Osteoblast (primary cell): ENCODE results near the gene SOX6. TPM values are rescaled to one million over a fixed set of nuclear protein-coding genes. Genes with fewer than 3 reads are reported as not detected.

Experiments
- DNase-seq: peaks from one replicate; pipeline ENCODE4 v3.0.0; 2011; ENCODE audit warnings: low spot score, mixed read lengths; ENCODE audit not compliant: insufficient read length; ENCODE audit errors: missing footprints
- H2AFZ ChIP-seq: 2 replicates; pipeline ENCODE4 v1.6.0; 2011; ENCODE audit warnings: mild to moderate bottlenecking, low read length
- H3K27ac ChIP-seq: 2 replicates; pipeline ENCODE4 v1.5.1; 2011; ENCODE audit warnings: mild to moderate bottlenecking, low read depth, low read length, moderate library complexity
- H3K27me3 ChIP-seq: 2 replicates; pipeline ENCODE4 v1.6.0; 2012; ENCODE audit warnings: mild to moderate bottlenecking, control low read depth, inconsistent platforms, low read length, moderate library complexity; ENCODE audit not compliant: insufficient read depth
- H3K36me3 ChIP-seq: 2 replicates; pipeline ENCODE4 v1.5.1; 2011; ENCODE audit warnings: mild to moderate bottlenecking, low read length, control low read depth, moderate library complexity; ENCODE audit not compliant: insufficient read depth
- H3K4me1 ChIP-seq: 2 replicates; pipeline ENCODE4 v1.5.1; 2011; ENCODE audit warnings: mild to moderate bottlenecking, low read length, control low read depth, moderate library complexity; ENCODE audit not compliant: insufficient read depth
- H3K4me2 ChIP-seq: 2 replicates; pipeline ENCODE4 v1.6.0; 2011; ENCODE audit warnings: mild to moderate bottlenecking, low read length; ENCODE audit not compliant: insufficient read depth
- H3K4me3 ChIP-seq: fragments of 200-600 bp; sonication (generic); 3 replicates; pipeline ENCODE4 v1.5.1; 2012; ENCODE audit warnings: mild to moderate bottlenecking, low read length, inconsistent platforms; ENCODE audit not compliant: insufficient read depth
- H3K79me2 ChIP-seq: 2 replicates; pipeline ENCODE4 v1.6.0; 2012; ENCODE audit warnings: mild to moderate bottlenecking, low read length, control low read depth, inconsistent platforms; ENCODE audit not compliant: insufficient read depth
- H3K9me3 ChIP-seq: 2 replicates; pipeline ENCODE4 v1.5.1; 2011; ENCODE audit warnings: low read depth, low read length, control low read depth
- H4K20me1 ChIP-seq: 2 replicates; pipeline ENCODE4 v1.6.0; 2012; ENCODE audit warnings: mild to moderate bottlenecking, low read length, control low read depth; ENCODE audit not compliant: insufficient read depth
- total RNA-seq: library from RNA; depleted of rRNA; stranded (reverse); fragments of >200 nt; gene quantifications from 2 replicates; pipeline ENCODE4 v1.2.3, GENCODE V29; 2012
- TF ChIP-seq, protein P1 (sequence below): IDR thresholded peaks from 2 replicates; pipeline ENCODE4 v1.5.1; 2011; ENCODE audit warnings: mild to moderate bottlenecking, low read depth, low read length, moderate library complexity; ENCODE audit errors: extremely low read depth

The SOX6 gene
- total RNA-seq, 1 donor = 3.3 TPM

DNA sequence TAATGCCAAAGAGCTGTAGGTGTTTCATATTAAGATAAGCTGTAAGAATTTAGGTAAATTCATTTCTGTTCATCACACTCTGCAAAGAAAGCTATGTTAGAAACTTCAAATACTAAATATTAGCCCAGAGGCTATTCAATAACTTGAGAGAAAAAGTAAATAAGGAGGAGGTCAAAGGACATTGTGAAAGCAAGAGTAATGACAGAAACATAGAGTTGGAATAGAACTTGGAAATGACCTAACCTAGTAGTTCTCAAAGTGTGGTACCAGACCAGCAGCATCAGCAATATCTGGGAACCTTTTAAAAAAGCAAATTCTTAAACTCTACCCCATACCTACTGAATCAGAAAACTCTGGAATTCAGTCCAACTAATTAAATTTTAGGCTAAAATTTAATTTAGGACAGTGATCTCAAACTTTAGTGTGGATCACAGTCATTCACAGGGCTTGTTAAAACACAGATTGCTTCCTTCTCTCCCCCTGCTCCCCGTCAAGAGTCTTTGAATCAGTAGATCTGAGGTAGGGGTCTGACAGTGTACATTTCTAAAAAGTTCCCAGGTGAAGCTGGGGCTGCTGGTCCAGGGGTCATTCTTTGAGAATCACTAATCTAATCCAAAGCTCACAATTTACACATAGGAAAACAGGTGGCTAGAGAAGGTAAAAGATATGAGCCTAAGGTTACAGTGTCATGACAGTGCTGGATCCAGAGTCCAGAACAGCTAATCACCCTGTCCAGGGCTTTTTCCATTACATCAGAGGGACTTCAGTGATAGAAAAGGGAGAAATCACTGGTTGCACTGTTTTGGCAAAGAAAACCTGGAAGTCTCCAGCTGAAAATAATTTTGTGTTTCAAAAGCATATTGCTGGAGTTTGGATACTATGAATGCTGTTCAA, 241.1 kb downstream of the SOX6 start:
- no peaks in the 10 kb centered on the region for H4K20me1 ChIP-seq
- no peaks in the 10 kb centered on the region for H3K27me3 ChIP-seq
- H3K36me3 ChIP-seq = no peaks in the 10 kb centered on the region
- H3K79me2 ChIP-seq = no peaks in the 10 kb centered on the region
- TF ChIP-seq, protein P1, sequence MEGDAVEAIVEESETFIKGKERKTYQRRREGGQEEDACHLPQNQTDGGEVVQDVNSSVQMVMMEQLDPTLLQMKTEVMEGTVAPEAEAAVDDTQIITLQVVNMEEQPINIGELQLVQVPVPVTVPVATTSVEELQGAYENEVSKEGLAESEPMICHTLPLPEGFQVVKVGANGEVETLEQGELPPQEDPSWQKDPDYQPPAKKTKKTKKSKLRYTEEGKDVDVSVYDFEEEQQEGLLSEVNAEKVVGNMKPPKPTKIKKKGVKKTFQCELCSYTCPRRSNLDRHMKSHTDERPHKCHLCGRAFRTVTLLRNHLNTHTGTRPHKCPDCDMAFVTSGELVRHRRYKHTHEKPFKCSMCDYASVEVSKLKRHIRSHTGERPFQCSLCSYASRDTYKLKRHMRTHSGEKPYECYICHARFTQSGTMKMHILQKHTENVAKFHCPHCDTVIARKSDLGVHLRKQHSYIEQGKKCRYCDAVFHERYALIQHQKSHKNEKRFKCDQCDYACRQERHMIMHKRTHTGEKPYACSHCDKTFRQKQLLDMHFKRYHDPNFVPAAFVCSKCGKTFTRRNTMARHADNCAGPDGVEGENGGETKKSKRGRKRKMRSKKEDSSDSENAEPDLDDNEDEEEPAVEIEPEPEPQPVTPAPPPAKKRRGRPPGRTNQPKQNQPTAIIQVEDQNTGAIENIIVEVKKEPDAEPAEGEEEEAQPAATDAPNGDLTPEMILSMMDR = no peak
- no peaks in the 10 kb centered on the region for H3K9me3 ChIP-seq
- DNase-seq = no peak
- no peak overlapping the region for H3K4me3 ChIP-seq
- no peaks in the 10 kb centered on the region for H3K4me1 ChIP-seq
- no peak overlapping the region for H2AFZ ChIP-seq
- H3K27ac ChIP-seq = no peak overlapping the region
- H3K4me2 ChIP-seq = no peak overlapping the region

DNA sequence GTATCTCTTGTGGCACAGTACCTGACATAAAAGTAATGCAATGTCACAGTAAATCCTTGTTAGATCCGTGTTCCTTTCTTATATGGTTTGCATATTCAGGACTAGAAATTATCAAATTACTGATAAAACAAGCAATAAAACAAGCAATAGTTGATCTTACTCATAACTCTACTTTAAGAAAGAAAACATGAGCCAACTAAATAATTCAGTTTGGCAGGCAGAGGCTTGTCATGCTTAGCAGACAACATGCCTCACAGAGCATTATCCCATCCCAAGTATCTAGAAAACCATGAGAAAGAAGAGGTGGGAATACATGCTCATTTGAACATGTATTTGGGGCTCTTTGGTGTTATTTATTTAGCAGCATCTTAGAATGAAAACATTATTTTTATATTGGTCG, 241.9 kb downstream of the SOX6 start:
- H3K27me3 ChIP-seq = no peaks in the 10 kb centered on the region
- TF ChIP-seq, protein P1 = no peak
- no peaks in the 10 kb centered on the region for H4K20me1 ChIP-seq
- no peaks in the 10 kb centered on the region for H3K4me1 ChIP-seq
- no peak for DNase-seq
- H3K4me2 ChIP-seq = no peak overlapping the region
- H3K36me3 ChIP-seq = no peaks in the 10 kb centered on the region
- no peaks in the 10 kb centered on the region for H3K9me3 ChIP-seq
- H3K79me2 ChIP-seq = no peaks in the 10 kb centered on the region
- H2AFZ ChIP-seq = no peak overlapping the region
- no peak overlapping the region for H3K4me3 ChIP-seq
- H3K27ac ChIP-seq = no peak overlapping the region

GRCh38 chr11:16111690-16112089, 244.7 kb downstream of the SOX6 start:
- no peaks in the 10 kb centered on the region for H3K9me3 ChIP-seq
- H3K27ac ChIP-seq = no peak overlapping the region
- H3K4me3 ChIP-seq = no peak overlapping the region
- H3K27me3 ChIP-seq = no peaks in the 10 kb centered on the region
- no peak overlapping the region for H2AFZ ChIP-seq
- H3K36me3 ChIP-seq = no peaks in the 10 kb centered on the region
- peak; percentile 23 for DNase-seq
- TF ChIP-seq, protein P1 = no peak
- peak overlapping the region; percentile 7 for H3K4me2 ChIP-seq
- H3K79me2 ChIP-seq = no peaks in the 10 kb centered on the region
- H3K4me1 ChIP-seq = no peaks in the 10 kb centered on the region
- H4K20me1 ChIP-seq = no peaks in the 10 kb centered on the region

DNA sequence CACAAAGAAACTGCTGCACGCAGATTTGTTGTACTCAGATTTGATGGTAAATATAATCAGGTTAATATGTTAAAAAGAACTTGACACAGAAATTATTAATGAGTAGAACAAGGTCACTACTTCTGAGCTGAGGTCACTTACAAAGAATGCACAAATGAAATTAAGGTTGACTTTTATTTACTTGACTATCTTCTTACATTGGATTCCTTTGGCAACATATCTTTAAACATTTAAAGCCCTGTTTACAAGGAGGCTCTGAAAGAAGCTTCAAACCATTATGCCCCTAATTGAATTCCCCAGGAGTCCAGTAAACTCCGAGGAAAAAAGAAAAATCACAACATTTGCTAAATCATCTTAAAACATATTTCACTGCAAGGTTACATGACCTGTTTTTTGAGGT, 245.5 kb downstream of the SOX6 start:
- Histone ChIP-seq H3K4me2 (no peak overlapping the region), H2AFZ (no peak overlapping the region), H3K27me3 (no peaks in the 10 kb centered on the region), H3K27ac (no peak overlapping the region), H3K4me3 (no peak overlapping the region), H4K20me1 (no peaks in the 10 kb centered on the region), H3K79me2 (no peaks in the 10 kb centered on the region), H3K9me3 (no peaks in the 10 kb centered on the region), H3K4me1 (no peaks in the 10 kb centered on the region), H3K36me3 (no peaks in the 10 kb centered on the region)
- TF ChIP-seq, protein P1 = no peak
- DNase-seq = no peak
